K562 (cell line): ENCODE results near the gene SDC1. TPM values are rescaled to one million over a fixed set of nuclear protein-coding genes. Genes with fewer than 3 reads are reported as not detected.
A peak's percentile ranks its signal among the peaks of the same experiment; 100 is the strongest.

Source experiments
- ATAC-seq: fragments of 200-7000 bp; cut with Tn5 transposase; 3 replicates; pipeline ENCODE4 v1.9.1; 2020; ENCODE audit warnings: moderate library complexity
- BruUV-seq: library from RNA; stranded (reverse); fragments of 400-500 nt; replicated peaks from 2 replicates; lab custom pipeline; 2021; lab: Mats Ljungman, UMichigan
- CTCF ChIA-PET: fragments of 300-600 bp; formaldehyde crosslinking; extraction: SDS; loops from one replicate; lab custom pipeline; 2021; ENCODE audit warnings: low intra/inter-chr PET ratio; lab: Yijun Ruan, JAX
- POLR2A ChIA-PET: fragments of 300-600, 350-650 bp; sonication (Branson Sonifier 250); formaldehyde crosslinking; extraction: SDS; loops from one replicate; lab custom pipeline; 2021; ENCODE audit warnings: antibody characterized with exemption, inconsistent platforms; lab: Yijun Ruan, JAX
- DNase-seq, 4 experiments: peaks; one replicate each; pipeline versions ENCODE4 v3.0.0 to v3.0.0-alpha.2; 2011 to 2018; ENCODE audit warnings: low spot score in 3 of 4, mixed read lengths in 3 of 4; ENCODE audit errors: extremely low read depth in 1 of 4
- FAIRE-seq: peaks from 2 replicates; lab custom pipeline; 2011; peaks lifted over from hg19 to GRCh38; lab: Jason Lieb, UNC
- H2AFZ ChIP-seq: 2 replicates; pipeline ENCODE4 v1.6.0; 2011; ENCODE audit warnings: low read depth, low read length, control low read depth, inconsistent platforms
- H3K27ac ChIP-seq: fragments of 200-600 bp; 3 replicates; pipeline ENCODE4 v1.8.0; 2011; ENCODE audit warnings: low read depth, mild to moderate bottlenecking, control low read depth, inconsistent platforms, low read length, moderate library complexity, mixed read lengths; ENCODE audit errors: extremely low read depth
- H3K27me3 ChIP-seq, 2 experiments: fragments of 300-600 bp in 1 of 2; 2 replicates in 1 of 2; 3 replicates in 1 of 2; pipeline versions ENCODE4 v1.6.0 to v1.8.0; 2011; ENCODE audit warnings: inconsistent platforms in 2 of 2, low read length in 2 of 2, mild to moderate bottlenecking in 1 of 2, mixed read lengths in 1 of 2, moderate library complexity in 1 of 2; ENCODE audit not compliant: control insufficient read depth in 2 of 2, insufficient read depth in 2 of 2
- H3K36me3 ChIP-seq: fragments of 300-600 bp; 3 replicates; pipeline ENCODE4 v1.8.0; 2011; ENCODE audit warnings: mild to moderate bottlenecking, low read length, inconsistent platforms; ENCODE audit not compliant: control insufficient read depth, insufficient read depth
- H3K4me1 ChIP-seq, 2 experiments: fragments of 200-600 bp in 1 of 2; replicated peaks in 1 of 2; 2 replicates in 1 of 2; 3 replicates in 1 of 2; pipeline versions ENCODE4 v1.5.1 to v1.8.0; 2011; ENCODE audit warnings: inconsistent platforms in 2 of 2, low read length in 2 of 2, mild to moderate bottlenecking in 1 of 2, mixed read lengths in 1 of 2, moderate library complexity in 1 of 2; ENCODE audit not compliant: control insufficient read depth in 2 of 2, insufficient read depth in 2 of 2
- H3K4me2 ChIP-seq: 2 replicates; pipeline ENCODE4 v1.6.1; 2011; ENCODE audit warnings: low read length, control low read depth, inconsistent platforms, mixed read lengths; ENCODE audit not compliant: insufficient read depth
- H3K4me3 ChIP-seq: fragments of 200-600 bp; sonication (generic), shearing (Covaris generic); 2 replicates; pipeline ENCODE4 v1.5.1; 2016; ENCODE audit warnings: control low read depth, inconsistent platforms
- H3K79me2 ChIP-seq: fragments of 200-600 bp; 3 replicates; pipeline ENCODE4 v1.8.0; 2011; ENCODE audit warnings: low read length, inconsistent platforms; ENCODE audit not compliant: control insufficient read depth, insufficient read depth
- H3K9ac ChIP-seq, 2 experiments: 2 replicates each; pipeline versions ENCODE4 v1.6.0 to v1.6.1; 2011; ENCODE audit warnings: low read depth in 2 of 2, low read length in 2 of 2, control low read depth in 1 of 2, inconsistent platforms in 1 of 2, mild to moderate bottlenecking in 1 of 2, mixed read lengths in 1 of 2; ENCODE audit not compliant: insufficient read depth in 1 of 2
- H3K9me1 ChIP-seq: one replicate; pipeline ENCODE4 v1.6.0; 2011; ENCODE audit warnings: inconsistent platforms, mild to moderate bottlenecking, low read length, moderate library complexity; ENCODE audit not compliant: control insufficient read depth, insufficient read depth
- H3K9me3 ChIP-seq: replicated peaks from 2 replicates; pipeline ENCODE4 v1.5.1; 2011; ENCODE audit warnings: low read depth, low read length, inconsistent platforms; ENCODE audit not compliant: control insufficient read depth, insufficient read depth
- H4K20me1 ChIP-seq: replicated peaks from 2 replicates; pipeline ENCODE4 v1.6.1; 2011; ENCODE audit warnings: low read length, inconsistent platforms, mixed read lengths; ENCODE audit not compliant: control insufficient read depth, insufficient read depth
- ELF1 ChIP-seq: fragments of 200-800 bp; sonication (Bioruptor generic); IDR thresholded peaks from 2 replicates; pipeline ENCODE4 v1.6.1; 2016; ENCODE audit warnings: missing genetic modification characterization, missing compliant biosample characterization
- RBM22 ChIP-seq: fragments of 200-400 bp; formaldehyde crosslinking; IDR thresholded peaks from 2 replicates; pipeline ENCODE4 v1.6.1; 2018; ENCODE audit warnings: low read length, low read depth; ENCODE audit not compliant: poor library complexity, severe bottlenecking
- WGBS: fragments of 100-300 bp; shearing (Covaris generic); methylation state at CpG from one replicate; pipeline ENCODE4 v1.1.6; 2016; ENCODE audit warnings: low coverage, mixed read lengths; ENCODE audit not compliant: insufficient coverage; ENCODE audit errors: missing lambda C conversion rate; 5-methylcytosine and 5-hydroxymethylcytosine counted together
- in situ Hi-C: fragments of 300-500 bp; cut with MboI; formaldehyde crosslinking; loops from 4 replicates; pipeline ENCODE4 v1.15.0; 2018; ENCODE audit warnings: inconsistent platforms, mixed read lengths
- intact Hi-C: fragments of 100-400 bp; cut with micrococcal nuclease; formaldehyde crosslinking; loops from 2 replicates; pipeline ENCODE4 v1.14.2; 2022
- polyA plus RNA-seq, 8 experiments: library from polyadenylated mRNA; depleted of rRNA in 4 of 8; stranded (reverse) in 5 of 8; unstranded in 3 of 8; fragments of >200 nt; fragmentation: Nextera tagmentation in 2 of 8; fragmentation: Illumina TruSeq in 1 of 8; extraction: Ambion mirVana in 2 of 8; extraction: Trizol in 1 of 8; gene quantifications; 2 replicates each; pipeline versions ENCODE4 v1.2.1 to v1.2.3, GENCODE V29; 2011 to 2014; ENCODE audit warnings: inconsistent platforms in 1 of 8, missing spikeins in 1 of 8
- total RNA-seq, 7 experiments: library from RNA; depleted of rRNA in 6 of 7; stranded (reverse); fragments of >200 nt in 6 of 7; fragmentation: Illumina TruSeq in 2 of 7; extraction: Trizol in 2 of 7; gene quantifications; 2 replicates each; pipeline versions ENCODE4 v1.2.1 to v1.2.3, GENCODE V29; 2011 to 2021; ENCODE audit warnings: low replicate concordance in 1 of 7
- TF ChIP-seq, protein P1 (sequence below): fragments of 450-650 bp; IDR thresholded peaks from 2 replicates; pipeline ENCODE4 v1.6.1; 2016
- TF ChIP-seq, protein P2 (sequence below), 2 experiments: IDR thresholded peaks in 1 of 2; conservative IDR thresholded peaks in 1 of 2; 2 replicates each; pipeline ENCODE4 v1.6.1; 2016; ENCODE audit warnings: low read depth in 2 of 2, mild to moderate bottlenecking in 1 of 2, missing compliant biosample characterization in 1 of 2, missing genetic modification characterization in 1 of 2, moderate library complexity in 1 of 2

Gene SDC1
- total and polyA plus RNA-seq, 9 of the 15 experiments (the other 6 are each of a cell fraction or from before 2014, with no cell fraction given), result 0.06 to 2.7 (median 0.49) TPM

DNA sequence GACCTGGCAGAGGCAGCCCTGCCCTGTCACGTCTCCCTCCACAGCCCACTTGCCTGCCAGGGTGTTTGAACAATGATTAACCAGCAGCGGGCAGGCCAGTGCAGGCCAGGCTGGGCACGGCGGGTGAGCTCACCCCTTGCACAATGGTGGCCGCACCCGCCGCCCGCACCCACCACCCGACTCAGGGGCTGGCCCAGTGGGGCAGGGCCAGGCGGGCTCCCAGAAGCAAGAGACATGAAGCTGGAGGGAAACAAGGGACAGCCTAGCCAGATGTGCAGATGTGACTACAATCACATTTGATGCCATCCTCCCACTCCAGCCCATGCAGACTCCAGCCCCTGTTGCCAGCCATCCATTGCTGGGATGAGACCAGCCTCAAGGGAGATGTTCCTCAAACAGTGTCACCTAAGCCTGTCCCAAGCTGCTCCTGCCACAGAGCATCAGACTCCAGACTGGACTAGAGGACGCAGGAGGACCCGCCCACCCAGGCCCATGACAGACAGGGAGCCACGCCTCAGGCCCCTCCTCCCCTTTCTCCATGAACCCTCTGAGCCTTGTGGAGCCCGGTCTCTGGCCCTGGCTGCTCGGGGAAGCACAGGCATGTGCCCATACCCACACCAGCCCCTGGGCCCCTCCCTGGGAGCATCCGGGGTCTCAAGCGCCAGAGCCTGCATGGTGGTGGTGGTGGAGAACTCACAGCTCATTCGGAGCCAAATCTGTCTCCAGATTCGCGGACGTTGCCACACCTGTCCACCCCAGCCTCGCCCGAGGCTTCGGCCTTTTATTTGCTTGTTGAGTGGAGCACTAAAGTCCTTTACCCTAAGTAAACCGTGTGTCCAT lies 45.0 kb downstream of the SDC1 start:
- CTCF ChIA-PET, result no interaction called here

More for the DNA sequence above, 45.0 kb downstream of the SDC1 start:
- 35% methylated on average over 19 of the region's 25 CpGs for WGBS
- DNase-seq (peak; percentile 47 to 64 (median 59)), ATAC-seq (peak; percentile 72), FAIRE-seq (peak; percentile 32)
- Histone ChIP-seq H3K9me1 (no peaks in the 10 kb centered on the region), H3K27ac (no peak overlapping the region), H3K79me2 (no peaks in the 10 kb centered on the region), H3K36me3 (no peaks in the 10 kb centered on the region), H2AFZ (peak overlapping the region; percentile 51; the same call in 1 of the 2 replicates), H3K4me2 (no peak overlapping the region), H3K4me1 (peaks cover 14% of the 10 kb centered on the region in 2 experiments; a peak in 4 of 5 replicates), H3K9ac (peak overlapping the region in 1 of 2 experiments; percentile 48; a peak in 1 of 4 replicates), H3K9me3 (no peaks in the 10 kb centered on the region), H3K27me3 (peaks cover 4 to 28% of the 10 kb centered on the region in 2 experiments; a peak in 4 of 5 replicates), H3K4me3 (no peak overlapping the region), H4K20me1 (no peaks in the 10 kb centered on the region)
- BruUV-seq, result no TSS peak
- intact Hi-C loops, result no loop called here
- TF ChIP-seq, protein P1, sequence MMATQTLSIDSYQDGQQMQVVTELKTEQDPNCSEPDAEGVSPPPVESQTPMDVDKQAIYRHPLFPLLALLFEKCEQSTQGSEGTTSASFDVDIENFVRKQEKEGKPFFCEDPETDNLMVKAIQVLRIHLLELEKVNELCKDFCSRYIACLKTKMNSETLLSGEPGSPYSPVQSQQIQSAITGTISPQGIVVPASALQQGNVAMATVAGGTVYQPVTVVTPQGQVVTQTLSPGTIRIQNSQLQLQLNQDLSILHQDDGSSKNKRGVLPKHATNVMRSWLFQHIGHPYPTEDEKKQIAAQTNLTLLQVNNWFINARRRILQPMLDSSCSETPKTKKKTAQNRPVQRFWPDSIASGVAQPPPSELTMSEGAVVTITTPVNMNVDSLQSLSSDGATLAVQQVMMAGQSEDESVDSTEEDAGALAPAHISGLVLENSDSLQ, result peak; percentile 78
- TF ChIP-seq, protein P2, sequence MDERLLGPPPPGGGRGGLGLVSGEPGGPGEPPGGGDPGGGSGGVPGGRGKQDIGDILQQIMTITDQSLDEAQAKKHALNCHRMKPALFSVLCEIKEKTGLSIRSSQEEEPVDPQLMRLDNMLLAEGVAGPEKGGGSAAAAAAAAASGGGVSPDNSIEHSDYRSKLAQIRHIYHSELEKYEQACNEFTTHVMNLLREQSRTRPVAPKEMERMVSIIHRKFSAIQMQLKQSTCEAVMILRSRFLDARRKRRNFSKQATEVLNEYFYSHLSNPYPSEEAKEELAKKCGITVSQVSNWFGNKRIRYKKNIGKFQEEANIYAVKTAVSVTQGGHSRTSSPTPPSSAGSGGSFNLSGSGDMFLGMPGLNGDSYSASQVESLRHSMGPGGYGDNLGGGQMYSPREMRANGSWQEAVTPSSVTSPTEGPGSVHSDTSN (CRISPR knock-in tag; IDR thresholded peaks at IDR 0.05; ENCODE audit: low read depth), result 0 out of 2 replicates have a peak, but pooled peaks have one; percentile 15
- TF ChIP-seq, protein P2 (tag; conservative IDR thresholded peaks at IDR 0.05; ENCODE audit: low read depth), result peak; percentile 29; the same call in 1 of the 2 replicates
- TF ChIP-seq RBM22 (no peak), ELF1 (tag) (no peak)
- POLR2A ChIA-PET, result interaction anchor here (1.1 kb wide), 1 partner anchor 12 kb away, joined by 3 read pairs; no protein-coding TSS in a partner anchor
- in situ Hi-C loops, result no loop called here
